Measurements from ENCODE around the gene RPS4Y2. TPM values are rescaled to one million over a fixed set of nuclear protein-coding genes. Genes with fewer than 3 reads are reported as not detected.

Gene RPS4Y2
- total and polyA plus RNA-seq, 2 of the 13 experiments (the other 11 are each of a cell fraction or from before 2014, with no cell fraction given): not detected

- TF ChIP-seq MXD3 (CRISPR knock-in tag; IDR thresholded peaks at IDR 0.05) (no peak), HNF1A (IDR thresholded peaks at IDR 0.05; ENCODE audit: low read depth) (no peak), HNF1A (CRISPR knock-in tag; IDR thresholded peaks at IDR 0.05; ENCODE audit: borderline replicate concordance) (no peak), ZMYM2 (CRISPR knock-in tag; IDR thresholded peaks at IDR 0.05) (no peak), CREB3 (CRISPR knock-in tag; IDR thresholded peaks at IDR 0.05) (no peak), ZMYM3 (CRISPR knock-in tag; IDR thresholded peaks at IDR 0.05) (no peak), RFXANK (CRISPR knock-in tag; IDR thresholded peaks at IDR 0.05) (no peak), ZNF737 (CRISPR knock-in tag; IDR thresholded peaks at IDR 0.05; ENCODE audit: borderline replicate concordance) (no peak), SOX13 (IDR thresholded peaks at IDR 0.05) (no peak), SOX13 (CRISPR knock-in tag; conservative IDR thresholded peaks at IDR 0.05 in 1 of 2, IDR thresholded peaks at IDR 0.05 in 1 of 2) (no peak), FOXK1 (CRISPR knock-in tag; IDR thresholded peaks at IDR 0.05; ENCODE audit: borderline replicate concordance, low read depth) (no peak)
These were observed 31.2 kb downstream of the RPS4Y2 start (continued) for GRCh38 chrY:20787076-20787475.

Measured in HepG2 (cell line).